H1 (cell line): Measurements from ENCODE around the gene TADA2B. TPM values are rescaled to one million over a fixed set of nuclear protein-coding genes. Genes with fewer than 3 reads are reported as not detected.

ENCODE experiments used
- CTCF ChIA-PET: fragments of 300-600 bp; sonication (Branson Sonifier 250); formaldehyde crosslinking; loops from one replicate; lab custom pipeline; 2021; ENCODE audit not compliant: partially characterized antibody; lab: Charles Lee
- POLR2A ChIA-PET: fragments of 300-600 bp; sonication (Branson Sonifier 250); formaldehyde crosslinking; loops from one replicate; lab custom pipeline; 2021; ENCODE audit warnings: inconsistent platforms; ENCODE audit not compliant: partially characterized antibody; lab: Charles Lee
- DNase-seq, 2 experiments: peaks; one replicate each; pipeline versions ENCODE4 v3.0.0 to v3.0.0-alpha.2; 2010 to 2022; ENCODE audit warnings: low spot score in 2 of 2, low read depth in 1 of 2, mixed read lengths in 1 of 2
- FAIRE-seq: peaks from 2 replicates; lab custom pipeline; 2011; peaks lifted over from hg19 to GRCh38; lab: Jason Lieb, UNC
- H2AFZ ChIP-seq: 2 replicates; pipeline ENCODE4 v1.8.1; 2012; ENCODE audit warnings: low read length, inconsistent platforms
- H2AK5ac ChIP-seq: 2 replicates; pipeline ENCODE4 v1.6.1; 2013; ENCODE audit warnings: low read depth, low read length
- H2BK120ac ChIP-seq: replicated peaks from 2 replicates; pipeline ENCODE3; 2013; ENCODE audit warnings: low read depth, low read length, inconsistent platforms
- H2BK12ac ChIP-seq: 2 replicates; pipeline ENCODE4 v1.6.1; 2013; ENCODE audit warnings: low read depth, low read length
- H2BK15ac ChIP-seq: 2 replicates; pipeline ENCODE4 v1.6.1; 2013; ENCODE audit warnings: low read length
- H2BK20ac ChIP-seq: 2 replicates; pipeline ENCODE4 v1.6.1; 2013; ENCODE audit warnings: low read length
- H2BK5ac ChIP-seq: 2 replicates; pipeline ENCODE4 v1.6.1; 2013; ENCODE audit warnings: low read depth, low read length
- H3K14ac ChIP-seq: 2 replicates; pipeline ENCODE4 v1.6.1; 2013; ENCODE audit warnings: inconsistent platforms; ENCODE audit not compliant: insufficient read length
- H3K18ac ChIP-seq: 2 replicates; pipeline ENCODE4 v1.6.1; 2013; ENCODE audit warnings: low read length; ENCODE audit errors: extremely low read depth
- H3K23ac ChIP-seq: 2 replicates; pipeline ENCODE4 v1.6.1; 2013; ENCODE audit warnings: inconsistent platforms; ENCODE audit not compliant: insufficient read length
- H3K23me2 ChIP-seq: 2 replicates; pipeline ENCODE4 v1.6.1; 2013; ENCODE audit warnings: low read depth, low read length
- H3K27ac ChIP-seq: 2 replicates; pipeline ENCODE4 v1.6.1; 2011; ENCODE audit warnings: low read depth, low read length, inconsistent platforms
- H3K27me3 ChIP-seq, 4 experiments: replicated peaks in 1 of 4; 1 replicate in 1 of 4; 2 replicates in 3 of 4; pipeline versions ENCODE4 v1.6.1 to v1.8.1; 2011 to 2013; ENCODE audit warnings: low read length in 3 of 4, mild to moderate bottlenecking in 3 of 4, inconsistent platforms in 2 of 4, mixed read lengths in 2 of 4, moderate library complexity in 1 of 4; ENCODE audit not compliant: control insufficient read depth in 3 of 4, insufficient read depth in 3 of 4; ENCODE audit errors: extremely low read depth in 1 of 4
- H3K36me3 ChIP-seq, 4 experiments: 2 replicates each; pipeline versions ENCODE4 v1.6.1 to v1.8.1; 2011 to 2013; ENCODE audit warnings: mild to moderate bottlenecking in 4 of 4, low read length in 3 of 4, moderate library complexity in 2 of 4, control low read depth in 1 of 4, inconsistent platforms in 1 of 4; ENCODE audit not compliant: insufficient read depth in 4 of 4, control insufficient read depth in 2 of 4
- H3K4ac ChIP-seq: replicated peaks from 2 replicates; pipeline ENCODE3; 2013; ENCODE audit warnings: low read length, low read depth, mixed read lengths, inconsistent platforms; ENCODE audit not compliant: insufficient read length
- H3K4me1 ChIP-seq, 4 experiments: replicated peaks in 1 of 4; 1 replicate in 1 of 4; 2 replicates in 3 of 4; pipeline versions ENCODE4 v1.6.1 to v1.8.1; 2011 to 2013; ENCODE audit warnings: low read length in 3 of 4, inconsistent platforms in 2 of 4, mixed read lengths in 1 of 4; ENCODE audit not compliant: insufficient read depth in 4 of 4, control insufficient read depth in 3 of 4
- H3K4me2 ChIP-seq, 2 experiments: 2 replicates each; pipeline versions ENCODE4 v1.6.1 to v1.8.1; 2011 to 2013; ENCODE audit warnings: low read depth in 2 of 2, low read length in 2 of 2, control low read depth in 1 of 2, inconsistent platforms in 1 of 2, mild to moderate bottlenecking in 1 of 2; ENCODE audit not compliant: insufficient read depth in 1 of 2
- H3K4me3 ChIP-seq, 4 experiments: fragments of 200-600, 300-600 bp in 1 of 4; sonication (generic), shearing (Covaris generic), sonication (Bioruptor Twin) in 1 of 4; 2 replicates each; pipeline versions ENCODE4 v1.5.1 to v1.8.1; 2011 to 2016; ENCODE audit warnings: low read length in 4 of 4, low read depth in 3 of 4, control low read depth in 2 of 4, inconsistent platforms in 2 of 4, mild to moderate bottlenecking in 2 of 4, mixed read lengths in 1 of 4, moderate library complexity in 1 of 4; ENCODE audit not compliant: insufficient read depth in 2 of 4; ENCODE audit errors: extremely low read depth in 1 of 4
- H3K56ac ChIP-seq: replicated peaks from 2 replicates; pipeline ENCODE3; 2013; ENCODE audit warnings: low read depth, mild to moderate bottlenecking, mixed read lengths, low read length, inconsistent platforms; ENCODE audit not compliant: insufficient read length
- H3K79me1 ChIP-seq: 2 replicates; pipeline ENCODE4 v1.6.1; 2013; ENCODE audit warnings: low read depth, low read length, control low read depth
- H3K79me2 ChIP-seq, 2 experiments: 2 replicates each; pipeline versions ENCODE4 v1.6.1 to v1.8.1; 2012 to 2013; ENCODE audit warnings: low read length in 2 of 2, mild to moderate bottlenecking in 2 of 2, inconsistent platforms in 1 of 2; ENCODE audit not compliant: insufficient read depth in 2 of 2, control insufficient read depth in 1 of 2
- H3K9ac ChIP-seq, 4 experiments: replicated peaks in 1 of 4; 1 replicate in 1 of 4; 2 replicates in 3 of 4; pipeline versions ENCODE4 v1.6.1 to v1.8.1; 2011 to 2013; ENCODE audit warnings: low read depth in 3 of 4, low read length in 3 of 4, control low read depth in 2 of 4, mild to moderate bottlenecking in 2 of 4, moderate library complexity in 2 of 4, inconsistent platforms in 1 of 4; ENCODE audit errors: extremely low read depth in 1 of 4
- H3K9me3 ChIP-seq, 2 experiments: 2 replicates each; pipeline versions ENCODE4 v1.6.1 to v1.8.1; 2012 to 2013; ENCODE audit warnings: mild to moderate bottlenecking in 2 of 2, moderate library complexity in 2 of 2, control low read depth in 1 of 2, inconsistent platforms in 1 of 2, low read depth in 1 of 2, low read length in 1 of 2, mixed read lengths in 1 of 2; ENCODE audit not compliant: insufficient read depth in 2 of 2
- H4K20me1 ChIP-seq, 2 experiments: replicated peaks in 1 of 2; 2 replicates each; pipeline versions ENCODE3 to v1.8.1; 2011 to 2013; ENCODE audit warnings: inconsistent platforms in 2 of 2, low read length in 2 of 2, mild to moderate bottlenecking in 1 of 2; ENCODE audit not compliant: insufficient read depth in 2 of 2, control insufficient read depth in 1 of 2
- H4K5ac ChIP-seq: 2 replicates; pipeline ENCODE4 v1.6.1; 2013; ENCODE audit warnings: low read length, low read depth, mixed read lengths, inconsistent platforms; ENCODE audit not compliant: insufficient read length
- H4K8ac ChIP-seq: 2 replicates; pipeline ENCODE4 v1.8.0; 2013; ENCODE audit warnings: mild to moderate bottlenecking, moderate library complexity, low read length, inconsistent platforms; ENCODE audit not compliant: insufficient read depth; ENCODE audit errors: extremely low read depth
- H4K91ac ChIP-seq: replicated peaks from 2 replicates; pipeline ENCODE3; 2013; ENCODE audit warnings: low read length, mixed read lengths, inconsistent platforms; ENCODE audit not compliant: insufficient read length
- CHD2 ChIP-seq: IDR thresholded peaks from 2 replicates; pipeline ENCODE4 v1.6.1; 2012; ENCODE audit warnings: low read length, improper control_type of control experiment
- EP300 ChIP-seq, 2 experiments: IDR thresholded peaks; 1 replicate in 1 of 2; 2 replicates in 1 of 2; pipeline ENCODE4 v1.6.1; 2011 to 2012; ENCODE audit warnings: low read depth in 2 of 2, low read length in 2 of 2, mild to moderate bottlenecking in 2 of 2, borderline replicate concordance in 1 of 2, inconsistent platforms in 1 of 2, moderate library complexity in 1 of 2
- FOSL1 ChIP-seq: IDR thresholded peaks from 2 replicates; pipeline ENCODE4 v1.6.1; 2011; ENCODE audit warnings: mild to moderate bottlenecking, low read depth, low read length, moderate library complexity; ENCODE audit not compliant: insufficient read depth
- GTF2F1 ChIP-seq: IDR thresholded peaks from 2 replicates; pipeline ENCODE4 v1.6.1; 2012; ENCODE audit warnings: low read depth, low read length, improper control_type of control experiment, borderline replicate concordance
- JUN ChIP-seq: IDR thresholded peaks from 2 replicates; pipeline ENCODE4 v1.6.1; 2011; ENCODE audit warnings: low read depth, mild to moderate bottlenecking, improper control_type of control experiment, low read length
- NANOG ChIP-seq: IDR thresholded peaks from 2 replicates; pipeline ENCODE4 v1.6.1; 2011; ENCODE audit warnings: low read length, low read depth, mild to moderate bottlenecking, inconsistent platforms; ENCODE audit not compliant: insufficient read depth, poor library complexity, severe bottlenecking
- POLR2A ChIP-seq, 2 experiments: IDR thresholded peaks; 1 replicate in 1 of 2; 2 replicates in 1 of 2; pipeline ENCODE4 v1.6.1; 2011; ENCODE audit warnings: low read depth in 2 of 2, low read length in 2 of 2, mild to moderate bottlenecking in 2 of 2; ENCODE audit errors: control extremely low read depth in 1 of 2
- POLR2AphosphoS5 ChIP-seq: IDR thresholded peaks from 2 replicates; pipeline ENCODE4 v1.6.1; 2011; ENCODE audit warnings: low read depth, low read length
- RFX5 ChIP-seq: IDR thresholded peaks from 2 replicates; pipeline ENCODE4 v1.6.1; 2011; ENCODE audit warnings: low read depth, low read length, improper control_type of control experiment, borderline replicate concordance
- SIN3A ChIP-seq, 2 experiments: IDR thresholded peaks in 1 of 2; conservative IDR thresholded peaks in 1 of 2; 2 replicates each; pipeline ENCODE4 v1.6.1; 2011 to 2012; ENCODE audit warnings: low read length in 2 of 2, improper control_type of control experiment in 1 of 2, low read depth in 1 of 2, mild to moderate bottlenecking in 1 of 2
- SIRT6 ChIP-seq: IDR thresholded peaks from one replicate; pipeline ENCODE4 v1.7.1; 2012; ENCODE audit warnings: low read length, inconsistent platforms
- TEAD4 ChIP-seq: IDR thresholded peaks from 2 replicates; pipeline ENCODE4 v1.6.1; 2012; ENCODE audit warnings: low read depth, low read length, inconsistent platforms, mixed read lengths
- ZNF274 ChIP-seq: IDR thresholded peaks from 2 replicates; pipeline ENCODE4 v1.7.0; 2012; ENCODE audit warnings: low read length, borderline replicate concordance; ENCODE audit errors: extremely low read depth
- WGBS, 2 experiments: shearing (Covaris generic) in 1 of 2; methylation state at CpG; one replicate each; pipeline versions ENCODE4 v1.1.6 to v1.1.7; 2013 to 2015; ENCODE audit warnings: low lambda C conversion rate in 2 of 2, mixed read lengths in 2 of 2, inconsistent platforms in 1 of 2, low coverage in 1 of 2, missing lambda C conversion rate in 1 of 2; ENCODE audit not compliant: insufficient replicate concordance in 2 of 2, insufficient coverage in 1 of 2, insufficient read length in 1 of 2; ENCODE audit errors: extremely low coverage in 1 of 2, missing lambda C conversion rate in 1 of 2; 5-methylcytosine and 5-hydroxymethylcytosine counted together
- polyA plus RNA-seq, 7 experiments: library from polyadenylated mRNA; depleted of rRNA in 3 of 7; stranded (reverse) in 5 of 7; unstranded in 2 of 7; fragments of >200 nt in 5 of 7; fragments of 200-250 nt in 2 of 7; gene quantifications; 1 replicate in 5 of 7; 2 replicates in 1 of 7; 4 replicates in 1 of 7; pipeline versions ENCODE4 v1.2.1 to v1.2.3, GENCODE V29; 2011 to 2013; ENCODE audit warnings: missing spikeins in 2 of 7, mixed read lengths in 2 of 7
- total RNA-seq: library from RNA; stranded (reverse); fragmentation: NEBNext Ultra II Directional; extraction: Animal tissue kit (Norgen Biotek cat#: 25700); gene quantifications from 2 replicates; pipeline ENCODE4 v1.2.1, GENCODE V29; 2021
- TF ChIP-seq, protein P1 (sequence below): IDR thresholded peaks from 2 replicates; pipeline ENCODE4 v1.6.1; 2011; ENCODE audit warnings: low read depth, mild to moderate bottlenecking, low read length; ENCODE audit not compliant: insufficient read depth

TADA2B gene
- total and polyA plus RNA-seq, 2 of the 8 experiments (the other 6 are each of a cell fraction or from before 2014, with no cell fraction given), result 5.7 to 12.1 TPM

DNA sequence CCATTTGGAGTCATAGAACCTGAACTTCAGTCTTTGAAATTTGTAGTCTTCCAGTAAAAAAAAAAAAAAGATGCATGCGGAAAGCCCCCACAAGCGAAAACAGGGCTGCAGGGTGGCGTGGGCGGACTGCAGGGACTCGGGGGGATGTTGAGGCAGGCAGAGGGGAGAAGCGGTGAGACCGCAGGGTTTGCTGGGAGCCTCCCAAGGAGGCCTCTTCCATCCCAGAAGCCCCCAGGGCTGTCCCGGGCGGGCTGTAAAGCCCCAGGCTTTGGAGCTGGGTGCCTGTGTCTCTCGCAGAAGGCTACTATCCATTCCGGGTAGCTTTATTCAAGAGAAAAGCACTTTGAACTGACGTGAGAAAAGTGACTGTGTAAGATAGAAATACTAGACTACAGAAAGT is 46.7 kb upstream of the TADA2B start:
- Histone ChIP-seq H3K4me3 (no peak overlapping the region), H4K20me1 (peaks cover 15 to 20% of the 10 kb centered on the region in 2 experiments), H2BK120ac (no peak overlapping the region), H4K91ac (no peak overlapping the region), H3K23me2 (no peaks in the 10 kb centered on the region; the same call in 1 of the 2 replicates), H3K27me3 (no peaks in the 10 kb centered on the region), H3K23ac (no peak overlapping the region), H3K27ac (no peak overlapping the region), H3K14ac (no peak overlapping the region), H3K79me1 (peaks cover 8% of the 10 kb centered on the region), H3K4me1 (no peaks in the 10 kb centered on the region), H4K8ac (no peak overlapping the region), H2BK15ac (no peak overlapping the region), H3K79me2 (peaks cover 0 to 22% of the 10 kb centered on the region in 2 experiments; a peak in 2 of 4 replicates), H2BK20ac (no peak overlapping the region), H3K4ac (no peak overlapping the region), H3K9ac (no peak overlapping the region), H2BK5ac (no peak overlapping the region), H3K18ac (no peak overlapping the region), H3K4me2 (no peak overlapping the region), H3K36me3 (peaks cover 26 to 51% (median 40%) of the 10 kb centered on the region in 4 experiments), H2AFZ (no peak overlapping the region), H4K5ac (no peak overlapping the region), H3K56ac (no peak overlapping the region), H3K9me3 (no peaks in the 10 kb centered on the region), H2AK5ac (no peak overlapping the region), H2BK12ac (no peak overlapping the region)
- DNase-seq (no peak), FAIRE-seq (no peak)
- CTCF ChIA-PET, result interaction anchor here (1.3 kb wide), 1 partner anchor 11 kb away, joined by 3 read pairs; no protein-coding TSS in a partner anchor
- POLR2A ChIA-PET, result no interaction called here
- 86% methylated on average over 12 of the region's 12 CpGs; no CpG with 5 or more reads in 1 of the 2 experiments for WGBS, 2 experiments
- TF ChIP-seq, protein P1, sequence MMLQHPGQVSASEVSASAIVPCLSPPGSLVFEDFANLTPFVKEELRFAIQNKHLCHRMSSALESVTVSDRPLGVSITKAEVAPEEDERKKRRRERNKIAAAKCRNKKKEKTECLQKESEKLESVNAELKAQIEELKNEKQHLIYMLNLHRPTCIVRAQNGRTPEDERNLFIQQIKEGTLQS, result no peak
- TF ChIP-seq POLR2AphosphoS5, result no peak
- no peak for TF ChIP-seq RFX5
- TF ChIP-seq NANOG, result no peak
- no peak for TF ChIP-seq SIN3A (conservative IDR thresholded peaks at IDR 0.05 in 1 of 2, IDR thresholded peaks at IDR 0.05 in 1 of 2; ENCODE audit: low read depth in 1 of 2, low read length in 2 of 2)
- no peak for TF ChIP-seq JUN
- no peak for TF ChIP-seq GTF2F1
- no peak for TF ChIP-seq ZNF274
- TF ChIP-seq POLR2A (IDR thresholded peaks at IDR 0.05; ENCODE audit: control extremely low read depth in 1 of 2, low read depth in 2 of 2, low read length in 2 of 2), result no peak
- TF ChIP-seq CHD2, result no peak
- TF ChIP-seq EP300 (IDR thresholded peaks at IDR 0.05; ENCODE audit: borderline replicate concordance in 1 of 2, low read depth in 2 of 2, low read length in 2 of 2), result no peak
- TF ChIP-seq SIRT6, result no peak
- TF ChIP-seq FOSL1, result no peak
- no peak for TF ChIP-seq TEAD4
